ENCODE data around the gene CCDC87.

- TF ChIP-seq, protein P1, sequence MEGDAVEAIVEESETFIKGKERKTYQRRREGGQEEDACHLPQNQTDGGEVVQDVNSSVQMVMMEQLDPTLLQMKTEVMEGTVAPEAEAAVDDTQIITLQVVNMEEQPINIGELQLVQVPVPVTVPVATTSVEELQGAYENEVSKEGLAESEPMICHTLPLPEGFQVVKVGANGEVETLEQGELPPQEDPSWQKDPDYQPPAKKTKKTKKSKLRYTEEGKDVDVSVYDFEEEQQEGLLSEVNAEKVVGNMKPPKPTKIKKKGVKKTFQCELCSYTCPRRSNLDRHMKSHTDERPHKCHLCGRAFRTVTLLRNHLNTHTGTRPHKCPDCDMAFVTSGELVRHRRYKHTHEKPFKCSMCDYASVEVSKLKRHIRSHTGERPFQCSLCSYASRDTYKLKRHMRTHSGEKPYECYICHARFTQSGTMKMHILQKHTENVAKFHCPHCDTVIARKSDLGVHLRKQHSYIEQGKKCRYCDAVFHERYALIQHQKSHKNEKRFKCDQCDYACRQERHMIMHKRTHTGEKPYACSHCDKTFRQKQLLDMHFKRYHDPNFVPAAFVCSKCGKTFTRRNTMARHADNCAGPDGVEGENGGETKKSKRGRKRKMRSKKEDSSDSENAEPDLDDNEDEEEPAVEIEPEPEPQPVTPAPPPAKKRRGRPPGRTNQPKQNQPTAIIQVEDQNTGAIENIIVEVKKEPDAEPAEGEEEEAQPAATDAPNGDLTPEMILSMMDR (IDR thresholded peaks at IDR 0.05) = no peak
- TF ChIP-seq EP300 (IDR thresholded peaks at IDR 0.05) (no peak), POLR2AphosphoS5 (IDR thresholded peaks at IDR 0.05) (no peak), POLR2A (IDR thresholded peaks at IDR 0.05) (no peak)
Measured at GRCh38 chr11:66546966-66547661, 45.7 kb downstream of the CCDC87 start.

Data from sigmoid colon (tissue), 4 donors.